HL-60 (cell line): ENCODE results near the gene SMAD4.

Source experiments
- CTCF ChIP-seq: IDR thresholded peaks from one replicate; pipeline ENCODE4 v1.5.1; 2011; ENCODE audit warnings: low read length, control low read depth, inconsistent platforms; ENCODE audit not compliant: insufficient read depth
- GABPA ChIP-seq: IDR thresholded peaks from 2 replicates; pipeline ENCODE4 v1.6.1; 2012; ENCODE audit warnings: low read depth
- POLR2AphosphoS5 ChIP-seq: IDR thresholded peaks from 2 replicates; pipeline ENCODE4 v1.6.1; 2012; ENCODE audit warnings: low read depth
- TF ChIP-seq, protein P1 (sequence below): IDR thresholded peaks from 2 replicates; pipeline ENCODE4 v1.6.1; 2012; ENCODE audit warnings: low read depth; ENCODE audit not compliant: insufficient replicate concordance

- no peak for TF ChIP-seq POLR2AphosphoS5
- no peak for TF ChIP-seq CTCF
- no peak for TF ChIP-seq GABPA
- TF ChIP-seq, protein P1, sequence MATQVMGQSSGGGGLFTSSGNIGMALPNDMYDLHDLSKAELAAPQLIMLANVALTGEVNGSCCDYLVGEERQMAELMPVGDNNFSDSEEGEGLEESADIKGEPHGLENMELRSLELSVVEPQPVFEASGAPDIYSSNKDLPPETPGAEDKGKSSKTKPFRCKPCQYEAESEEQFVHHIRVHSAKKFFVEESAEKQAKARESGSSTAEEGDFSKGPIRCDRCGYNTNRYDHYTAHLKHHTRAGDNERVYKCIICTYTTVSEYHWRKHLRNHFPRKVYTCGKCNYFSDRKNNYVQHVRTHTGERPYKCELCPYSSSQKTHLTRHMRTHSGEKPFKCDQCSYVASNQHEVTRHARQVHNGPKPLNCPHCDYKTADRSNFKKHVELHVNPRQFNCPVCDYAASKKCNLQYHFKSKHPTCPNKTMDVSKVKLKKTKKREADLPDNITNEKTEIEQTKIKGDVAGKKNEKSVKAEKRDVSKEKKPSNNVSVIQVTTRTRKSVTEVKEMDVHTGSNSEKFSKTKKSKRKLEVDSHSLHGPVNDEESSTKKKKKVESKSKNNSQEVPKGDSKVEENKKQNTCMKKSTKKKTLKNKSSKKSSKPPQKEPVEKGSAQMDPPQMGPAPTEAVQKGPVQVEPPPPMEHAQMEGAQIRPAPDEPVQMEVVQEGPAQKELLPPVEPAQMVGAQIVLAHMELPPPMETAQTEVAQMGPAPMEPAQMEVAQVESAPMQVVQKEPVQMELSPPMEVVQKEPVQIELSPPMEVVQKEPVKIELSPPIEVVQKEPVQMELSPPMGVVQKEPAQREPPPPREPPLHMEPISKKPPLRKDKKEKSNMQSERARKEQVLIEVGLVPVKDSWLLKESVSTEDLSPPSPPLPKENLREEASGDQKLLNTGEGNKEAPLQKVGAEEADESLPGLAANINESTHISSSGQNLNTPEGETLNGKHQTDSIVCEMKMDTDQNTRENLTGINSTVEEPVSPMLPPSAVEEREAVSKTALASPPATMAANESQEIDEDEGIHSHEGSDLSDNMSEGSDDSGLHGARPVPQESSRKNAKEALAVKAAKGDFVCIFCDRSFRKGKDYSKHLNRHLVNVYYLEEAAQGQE = no peak
Measured at GRCh38 chr18:51044928-51045585, 15.0 kb downstream of the SMAD4 start.
